Esophagus squamous epithelium (tissue), 5 donors: ENCODE measurements around the gene SLC10A6. TPM values are rescaled to one million over a fixed set of nuclear protein-coding genes. Genes with fewer than 3 reads are reported as not detected.
"Not testable (repeated sequence)": the region's sequence is repeated elsewhere in the genome, so short reads cannot be mapped to it uniquely, and the experiment has no call there.

ENCODE experiments used
- DNase-seq: peaks from one replicate; lab custom pipeline; 2025; lab: John Stamatoyannopoulos, UW
- H3K27ac ChIP-seq, 4 donors: fragments of 200-600 bp; sonication (generic); one replicate each; pipeline ENCODE4 v1.5.1; 2016 to 2019; ENCODE audit warnings: mild to moderate bottlenecking in 1 of 4
- H3K27me3 ChIP-seq, 4 donors: fragments of 200-600 bp; sonication (generic); 1 replicate in 3 of 4; 2 replicates in 1 of 4; pipeline versions ENCODE4 v1.5.1 to v1.6.0; 2017 to 2021; ENCODE audit warnings: antibody characterized with exemption in 1 of 4
- H3K36me3 ChIP-seq, 3 donors: fragments of 200-600 bp; sonication (generic); one replicate each; pipeline ENCODE4 v1.5.1; 2016 to 2019
- H3K4me1 ChIP-seq, 3 donors: fragments of 200-600 bp; sonication (generic); one replicate each; pipeline ENCODE4 v1.5.1; 2017 to 2019
- H3K4me3 ChIP-seq, 4 donors: fragments of 200-600 bp; sonication (generic); 1 replicate in 3 of 4; 2 replicates in 1 of 4; pipeline ENCODE4 v1.5.1; 2016 to 2019; ENCODE audit warnings: mild to moderate bottlenecking in 2 of 4, moderate library complexity in 1 of 4
- H3K9me3 ChIP-seq, 3 donors: fragments of 200-600 bp; sonication (generic); one replicate each; pipeline ENCODE4 v1.5.1; 2016 to 2019
- POLR2A ChIP-seq, 4 donors: fragments of 450-650 bp; IDR thresholded peaks; one replicate each; pipeline ENCODE4 v1.6.1; 2017; ENCODE audit warnings: antibody characterized with exemption in 4 of 4, mild to moderate bottlenecking in 4 of 4, moderate library complexity in 3 of 4
- WGBS, 2 donors: methylation state at CpG; one replicate each; pipeline ENCODE4 v1.1.5; 2018; 5-methylcytosine and 5-hydroxymethylcytosine counted together
- intact Hi-C: fragments of 100-400 bp; cut with DNase I; formaldehyde crosslinking; loops from one replicate; pipeline ENCODE4 v1.15.0; 2022
- total RNA-seq, 4 donors: library from RNA; depleted of rRNA; stranded (reverse); fragments of >200 nt; gene quantifications; one replicate each; pipeline ENCODE4 v1.1.0, GENCODE V29; 2016
- TF ChIP-seq, protein P1 (sequence below), 6 experiments: fragments of 450-650 bp in 4 of 6; fragments of 200-600 bp in 2 of 6; sonication (generic) in 2 of 6; IDR thresholded peaks; one replicate each; pipeline ENCODE4 v1.5.1; 2016 to 2019; ENCODE audit warnings: antibody characterized with exemption in 6 of 6, mild to moderate bottlenecking in 4 of 6, moderate library complexity in 4 of 6
- donor health status: DM: yes; HTN: yes; CAD: no.

SLC10A6 gene
- total RNA-seq, 4 donors from 2014 or later, result 14.7 to 55.4 (median 20.1) TPM

DNA sequence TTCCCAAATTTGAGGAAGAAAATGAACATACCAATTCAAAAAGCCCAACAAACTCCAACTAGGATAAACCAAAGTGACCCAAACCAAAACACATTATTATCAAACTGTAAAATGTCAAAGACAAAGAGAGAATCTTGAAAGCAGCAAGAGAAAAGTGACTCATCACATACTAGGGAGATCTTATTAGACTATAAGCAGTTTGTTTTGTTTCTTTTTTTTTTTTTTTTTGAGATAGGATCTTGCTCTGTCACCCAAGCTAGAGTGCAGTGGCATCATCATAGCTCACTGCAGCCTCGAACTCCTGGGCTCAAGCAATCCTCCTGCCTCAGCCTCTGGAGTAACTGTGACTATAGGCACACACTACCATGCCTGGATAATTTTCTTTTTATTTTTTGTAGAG, 30.5 kb upstream of the SLC10A6 start:
- Histone ChIP-seq H3K9me3 (peaks cover 0 to 28% (median 20%) of the 10 kb centered on the region in 3 donors), H3K4me1 (no peaks in the 10 kb centered on the region), H3K27ac (no peak overlapping the region), H3K36me3 (no peaks in the 10 kb centered on the region), H3K4me3 (no peak overlapping the region), H3K27me3 (no peaks in the 10 kb centered on the region)
- intact Hi-C loops, result no loop called here
- no peak for DNase-seq
- no peak for TF ChIP-seq POLR2A (IDR thresholded peaks at IDR 0.05)
- TF ChIP-seq, protein P1, sequence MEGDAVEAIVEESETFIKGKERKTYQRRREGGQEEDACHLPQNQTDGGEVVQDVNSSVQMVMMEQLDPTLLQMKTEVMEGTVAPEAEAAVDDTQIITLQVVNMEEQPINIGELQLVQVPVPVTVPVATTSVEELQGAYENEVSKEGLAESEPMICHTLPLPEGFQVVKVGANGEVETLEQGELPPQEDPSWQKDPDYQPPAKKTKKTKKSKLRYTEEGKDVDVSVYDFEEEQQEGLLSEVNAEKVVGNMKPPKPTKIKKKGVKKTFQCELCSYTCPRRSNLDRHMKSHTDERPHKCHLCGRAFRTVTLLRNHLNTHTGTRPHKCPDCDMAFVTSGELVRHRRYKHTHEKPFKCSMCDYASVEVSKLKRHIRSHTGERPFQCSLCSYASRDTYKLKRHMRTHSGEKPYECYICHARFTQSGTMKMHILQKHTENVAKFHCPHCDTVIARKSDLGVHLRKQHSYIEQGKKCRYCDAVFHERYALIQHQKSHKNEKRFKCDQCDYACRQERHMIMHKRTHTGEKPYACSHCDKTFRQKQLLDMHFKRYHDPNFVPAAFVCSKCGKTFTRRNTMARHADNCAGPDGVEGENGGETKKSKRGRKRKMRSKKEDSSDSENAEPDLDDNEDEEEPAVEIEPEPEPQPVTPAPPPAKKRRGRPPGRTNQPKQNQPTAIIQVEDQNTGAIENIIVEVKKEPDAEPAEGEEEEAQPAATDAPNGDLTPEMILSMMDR (IDR thresholded peaks at IDR 0.05), result no peak
- WGBS, 2 donors, result 53 to 65% methylated on average over 1 of the region's 1 CpG

GRCh38 chr4:86878640-86879039, 29.5 kb upstream of the SLC10A6 start:
- no peak overlapping the region for H3K4me3 ChIP-seq
- H3K4me1 ChIP-seq, result no peaks in the 10 kb centered on the region
- intact Hi-C loops, result no loop called here
- no peak for DNase-seq
- H3K9me3 ChIP-seq, result peaks cover 0 to 28% (median 20%) of the 10 kb centered on the region in 3 donors
- H3K27ac ChIP-seq, result no peak overlapping the region
- no peaks in the 10 kb centered on the region for H3K36me3 ChIP-seq
- TF ChIP-seq, protein P1 (IDR thresholded peaks at IDR 0.05), result peak in 1 of 6 experiments; percentile 20
- TF ChIP-seq POLR2A (IDR thresholded peaks at IDR 0.05), result no peak
- WGBS, 2 donors, result 86 to 88% methylated on average over 2 of the region's 2 CpGs
- H3K27me3 ChIP-seq, result no peaks in the 10 kb centered on the region

DNA sequence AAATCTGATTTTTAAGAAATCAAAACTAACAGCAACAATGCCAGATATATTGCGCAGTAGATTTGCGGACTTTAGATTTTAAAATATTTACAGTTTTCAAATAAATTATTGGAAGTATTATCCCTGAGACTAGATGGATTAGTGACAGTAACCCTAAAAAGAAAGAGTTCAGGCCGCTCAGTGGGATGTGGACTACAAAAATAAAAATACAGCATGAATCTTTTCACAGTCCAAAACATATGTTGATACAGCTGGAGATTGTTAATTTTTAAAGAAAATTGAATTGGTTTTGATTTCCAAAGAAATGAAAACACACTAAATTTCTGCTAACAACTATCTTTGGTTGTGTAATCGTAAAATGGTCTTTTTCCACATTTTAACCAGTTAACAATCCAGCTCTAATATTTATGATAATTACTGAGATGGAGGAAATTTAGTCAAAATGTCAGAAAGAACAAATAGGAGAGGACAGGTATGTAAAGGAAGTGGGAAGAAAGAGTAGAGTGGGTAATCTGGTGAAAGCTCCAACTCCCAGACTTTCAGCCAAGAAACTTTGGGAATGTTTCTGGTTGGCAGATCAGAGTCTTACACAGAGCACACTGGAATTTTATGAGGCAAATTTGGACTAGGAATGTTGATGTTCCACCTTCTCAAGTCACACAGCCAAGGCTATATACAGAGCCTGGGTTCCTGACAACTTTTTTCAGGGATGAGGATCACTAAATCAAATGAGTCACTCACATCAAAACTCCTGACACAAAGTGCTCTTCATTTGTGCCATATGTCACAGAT, 27.9 kb upstream of the SLC10A6 start:
- no peak for TF ChIP-seq POLR2A (IDR thresholded peaks at IDR 0.05)
- TF ChIP-seq, protein P1 (IDR thresholded peaks at IDR 0.05), result no peak
- no peak overlapping the region for H3K27ac ChIP-seq
- H3K4me1 ChIP-seq, result no peaks in the 10 kb centered on the region
- no peak overlapping the region for H3K4me3 ChIP-seq
- WGBS, 2 donors, result 68 to 85% methylated on average over 4 of the region's 4 CpGs
- no peak for DNase-seq
- intact Hi-C loops, result no loop called here
- no peaks in the 10 kb centered on the region for H3K36me3 ChIP-seq
- H3K27me3 ChIP-seq, result no peaks in the 10 kb centered on the region
- H3K9me3 ChIP-seq, result peaks cover 0 to 28% (median 20%) of the 10 kb centered on the region in 3 donors

DNA sequence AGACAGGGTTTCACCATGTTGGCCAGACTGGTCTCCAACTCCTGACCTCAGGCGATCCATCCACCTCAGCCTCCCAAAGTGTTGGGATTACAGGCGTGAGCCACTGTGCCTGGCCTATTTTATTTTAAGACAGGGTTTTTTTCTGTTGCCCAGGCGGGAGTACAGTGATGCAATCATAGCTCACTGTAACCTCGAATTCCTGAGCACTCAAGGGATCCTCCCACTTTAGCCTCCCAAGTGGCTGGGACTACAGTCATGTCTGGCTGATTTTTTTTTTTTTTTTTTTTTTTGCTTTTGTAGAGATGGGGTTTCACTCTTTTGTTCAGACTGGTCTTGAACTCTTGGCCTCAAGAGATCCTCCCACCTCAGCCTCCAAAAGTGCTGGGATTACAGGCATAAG, 26.3 kb upstream of the SLC10A6 start:
- H3K36me3 ChIP-seq, H3K4me1 ChIP-seq, DNase-seq, H3K27me3 ChIP-seq, H3K27ac ChIP-seq, H3K4me3 ChIP-seq, intact Hi-C loops: not testable (repeated sequence)
- 83 to 88% methylated on average over 4 of the region's 4 CpGs for WGBS, 2 donors
- peaks cover 0 to 23% (median 19%) of the 10 kb centered on the region in 3 donors for H3K9me3 ChIP-seq

DNA sequence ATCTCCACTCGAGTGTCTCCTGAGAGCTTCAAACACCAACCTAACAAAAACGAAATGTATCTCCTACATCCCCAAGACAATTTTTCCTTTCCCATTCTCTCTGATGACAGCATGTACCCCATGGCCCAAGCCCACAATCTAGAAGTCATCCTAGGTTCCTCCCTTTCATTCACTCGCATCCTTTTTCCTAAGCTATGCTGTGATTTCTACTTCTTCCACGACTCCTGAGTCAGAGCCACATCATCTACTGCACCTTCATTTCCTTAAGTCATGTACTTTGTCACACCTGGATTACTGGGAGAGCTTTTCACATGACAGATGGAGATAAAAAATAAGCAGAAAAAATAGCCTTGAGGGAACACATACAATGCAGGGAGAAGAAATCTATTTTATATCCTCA, 23.0 kb upstream of the SLC10A6 start:
- intact Hi-C loops, result no loop called here
- 37 to 61% methylated on average over 4 of the region's 4 CpGs for WGBS, 2 donors
- H3K9me3 ChIP-seq, result no peaks in the 10 kb centered on the region
- H3K4me3 ChIP-seq, result no peak overlapping the region
- no peak for TF ChIP-seq POLR2A (IDR thresholded peaks at IDR 0.05)
- TF ChIP-seq, protein P1 (IDR thresholded peaks at IDR 0.05), result no peak
- H3K4me1 ChIP-seq, result no peaks in the 10 kb centered on the region
- H3K36me3 ChIP-seq, result no peaks in the 10 kb centered on the region
- H3K27me3 ChIP-seq, result no peaks in the 10 kb centered on the region
- H3K27ac ChIP-seq, result no peak overlapping the region
- no peak for DNase-seq
